HCT116 (cell line): Measurements from ENCODE around the gene DOHH. TPM values are rescaled to one million over a fixed set of nuclear protein-coding genes. Genes with fewer than 3 reads are reported as not detected.

Experiments used
- ATAC-seq: fragments of 200-7000 bp; cut with Tn5 transposase; 2 replicates; pipeline ENCODE4 v1.9.1; 2020; ENCODE audit warnings: mild to moderate bottlenecking, moderate library complexity
- BruUV-seq: library from RNA; stranded (reverse); fragments of 400-500 nt; replicated peaks from 2 replicates; lab custom pipeline; 2021; lab: Mats Ljungman, UMichigan
- CTCF ChIA-PET: fragments of 300-600 bp; sonication (Branson Sonifier 250); formaldehyde crosslinking; loops from one replicate; lab custom pipeline; 2021; ENCODE audit warnings: antibody characterized with exemption; lab: Charles Lee
- POLR2A ChIA-PET: fragments of 300-600, 350-600 bp; sonication (Branson Sonifier 250); formaldehyde crosslinking; loops from one replicate; lab custom pipeline; 2021; ENCODE audit warnings: antibody characterized with exemption; lab: Charles Lee
- RAD21 ChIA-PET, 2 experiments: fragments of 300-600 bp; sonication (Branson Sonifier 250); formaldehyde crosslinking; loops; one replicate each; lab custom pipeline; 2023; ENCODE audit warnings: low total read pairs in 2 of 2; ENCODE audit not compliant: uncharacterized antibody in 2 of 2, unreplicated experiment in 2 of 2, low non-redundant PET in 1 of 2; lab: Charles Lee
- DNase-seq: peaks from one replicate; pipeline ENCODE4 v3.0.0-alpha.2; 2010; ENCODE audit warnings: low read depth, low spot score
- H2AFZ ChIP-seq: fragments of 200-600 bp; shearing (Covaris generic), sonication (generic); 2 replicates; pipeline ENCODE4 v1.6.1; 2017; ENCODE audit warnings: low read depth, mixed run types, mixed read lengths, antibody characterized with exemption, low read length; ENCODE audit not compliant: poor library complexity, severe bottlenecking
- H3K27ac ChIP-seq: 2 replicates; pipeline ENCODE4 v1.5.1; 2012; ENCODE audit warnings: low read depth, low read length
- H3K27me3 ChIP-seq: fragments of 200-600 bp; sonication (generic); 2 replicates; pipeline ENCODE4 v1.6.1; 2016; ENCODE audit warnings: mixed run types, low read length, mixed read lengths; ENCODE audit not compliant: insufficient read depth
- H3K36me3 ChIP-seq, 2 experiments: fragments of 200-500 bp in 1 of 2; fragments of 200-600 bp in 1 of 2; sonication (Bioruptor generic) in 1 of 2; sonication (generic) in 1 of 2; 2 replicates each; pipeline versions ENCODE4 v1.5.1 to v1.6.1; 2014 to 2016; ENCODE audit warnings: low read length in 2 of 2, inconsistent platforms in 1 of 2, mixed read lengths in 1 of 2, mixed run types in 1 of 2; ENCODE audit not compliant: insufficient read depth in 2 of 2, control insufficient read depth in 1 of 2
- H3K4me1 ChIP-seq, 2 experiments: fragments of 200-600 bp in 1 of 2; sonication (generic) in 1 of 2; 2 replicates each; pipeline versions ENCODE4 v1.5.1 to v1.6.1; 2012 to 2017; ENCODE audit warnings: low read length in 2 of 2, inconsistent platforms in 1 of 2, mild to moderate bottlenecking in 1 of 2, mixed read lengths in 1 of 2, mixed run types in 1 of 2, moderate library complexity in 1 of 2; ENCODE audit not compliant: insufficient read depth in 2 of 2, control insufficient read depth in 1 of 2
- H3K4me2 ChIP-seq: fragments of 200-600 bp; sonication (generic); 2 replicates; pipeline ENCODE4 v1.6.1; 2017; ENCODE audit warnings: mixed run types, low read length, mixed read lengths
- H3K4me3 ChIP-seq, 2 experiments: fragments of 200-600 bp in 1 of 2; sonication (generic) in 1 of 2; replicated peaks in 1 of 2; 2 replicates each; pipeline ENCODE4 v1.5.1; 2011 to 2016; ENCODE audit warnings: low read length in 2 of 2, control low read depth in 1 of 2, low read depth in 1 of 2, mild to moderate bottlenecking in 1 of 2, mixed read lengths in 1 of 2, mixed run types in 1 of 2
- H3K79me2 ChIP-seq: fragments of 200-600 bp; sonication (generic); 2 replicates; pipeline ENCODE4 v1.6.1; 2017; ENCODE audit warnings: mild to moderate bottlenecking, mixed run types, low read length, moderate library complexity, mixed read lengths; ENCODE audit not compliant: insufficient read depth
- H3K9ac ChIP-seq: fragments of 200-600 bp; sonication (generic); 2 replicates; pipeline ENCODE4 v1.6.1; 2016; ENCODE audit warnings: low read length, mixed read lengths
- H3K9me2 ChIP-seq: fragments of 200-600 bp; sonication (generic), shearing (Covaris generic); 2 replicates; pipeline ENCODE4 v1.6.1; 2017; ENCODE audit warnings: mixed run types, mild to moderate bottlenecking, moderate library complexity; ENCODE audit not compliant: insufficient read depth
- H3K9me3 ChIP-seq, 2 experiments: fragments of 200-500 bp in 1 of 2; fragments of 200-600 bp in 1 of 2; sonication (Bioruptor generic) in 1 of 2; sonication (generic) in 1 of 2; 2 replicates each; pipeline ENCODE4 v1.6.1; 2014 to 2017; ENCODE audit warnings: low read length in 2 of 2, mixed read lengths in 2 of 2, inconsistent platforms in 1 of 2, low read depth in 1 of 2, mild to moderate bottlenecking in 1 of 2, mixed run types in 1 of 2, moderate library complexity in 1 of 2; ENCODE audit not compliant: control insufficient read depth in 1 of 2, insufficient read depth in 1 of 2
- H4K20me1 ChIP-seq: fragments of 200-600 bp; sonication (generic), shearing (Covaris generic); 2 replicates; pipeline ENCODE4 v1.6.1; 2017; ENCODE audit warnings: mixed run types, mild to moderate bottlenecking, moderate library complexity; ENCODE audit not compliant: insufficient read depth
- CEBPB ChIP-seq: IDR thresholded peaks from 2 replicates; pipeline ENCODE4 v1.6.1; 2012; ENCODE audit warnings: low read depth
- EZH2phosphoT487 ChIP-seq: fragments of 200-600 bp; IDR thresholded peaks from 2 replicates; pipeline ENCODE4 v1.6.1; 2018; ENCODE audit warnings: antibody characterized with exemption, borderline replicate concordance
- FOSL1 ChIP-seq: IDR thresholded peaks from 2 replicates; pipeline ENCODE4 v1.6.1; 2012; ENCODE audit warnings: low read depth
- JUND ChIP-seq: IDR thresholded peaks from 2 replicates; pipeline ENCODE4 v1.6.1; 2012
- RAD21 ChIP-seq: IDR thresholded peaks from 2 replicates; pipeline ENCODE4 v1.6.1; 2012; ENCODE audit warnings: low read depth, mild to moderate bottlenecking
- SIN3A ChIP-seq: IDR thresholded peaks from 2 replicates; pipeline ENCODE4 v1.6.1; 2012; ENCODE audit warnings: low read depth
- SP1 ChIP-seq: IDR thresholded peaks from 2 replicates; pipeline ENCODE4 v1.6.1; 2012; ENCODE audit warnings: low read depth
- TCF7L2 ChIP-seq: IDR thresholded peaks from 2 replicates; pipeline ENCODE4 v1.7.0; 2011; ENCODE audit warnings: borderline replicate concordance, inconsistent platforms; ENCODE audit not compliant: insufficient read depth, insufficient read length; ENCODE audit errors: extremely low read depth
- YY1 ChIP-seq: IDR thresholded peaks from 2 replicates; pipeline ENCODE4 v1.6.1; 2011; ENCODE audit warnings: low read length, low read depth, moderate library complexity, mild to moderate bottlenecking; ENCODE audit not compliant: insufficient replicate concordance; ENCODE audit errors: extremely low read depth
- ZBTB33 ChIP-seq: IDR thresholded peaks from 2 replicates; pipeline ENCODE4 v1.6.1; 2011; ENCODE audit warnings: mild to moderate bottlenecking, low read length, moderate library complexity; ENCODE audit not compliant: insufficient replicate concordance; ENCODE audit errors: extremely low read depth
- intact Hi-C: fragments of 100-400 bp; cut with micrococcal nuclease; formaldehyde crosslinking; loops from 2 replicates; pipeline ENCODE4 v1.10.0; 2022
- total RNA-seq: library from RNA; stranded (reverse); gene quantifications from one replicate; pipeline ENCODE4 v1.2.1, GENCODE V29; 2021; ENCODE audit not compliant: unreplicated experiment
- TF ChIP-seq, protein P1 (sequence below): IDR thresholded peaks from 2 replicates; pipeline ENCODE4 v1.6.1; 2012

Gene DOHH
- total RNA-seq, 1 experiment from 2014 or later = 20.9 TPM

- Histone ChIP-seq H4K20me1 (no peaks in the 10 kb centered on the region), H3K36me3 (no peaks in the 10 kb centered on the region)
- TF ChIP-seq JUND = no peak
- no peak for TF ChIP-seq FOSL1
- TF ChIP-seq, all 23 proteins: peak for 0
- H3K4me2 ChIP-seq = no peak overlapping the region
- no peaks in the 10 kb centered on the region for H3K9me3 ChIP-seq
- no peak overlapping the region for H3K27ac ChIP-seq
- no peak overlapping the region for H2AFZ ChIP-seq
- ChIA-PET RAD21 (no interaction called here), POLR2A (interaction anchor here (0.5 kb wide), 1 partner anchor 1814 kb away, joined by 4 read pairs; no protein-coding TSS in a partner anchor), CTCF (no interaction called here)
- no TSS peak for BruUV-seq
- DNase-seq (no peak), ATAC-seq (no peak)
- H3K9me2 ChIP-seq = no peaks in the 10 kb centered on the region
- H3K9ac ChIP-seq = no peak overlapping the region
- no peaks in the 10 kb centered on the region for H3K79me2 ChIP-seq
- peaks cover 0 to 7% of the 10 kb centered on the region in 2 experiments; a peak in 2 of 4 replicates for H3K4me1 ChIP-seq
- intact Hi-C loops = no loop called here
- peaks cover 9% of the 10 kb centered on the region; the same call in 1 of the 2 replicates for H3K27me3 ChIP-seq
- no peak overlapping the region for H3K4me3 ChIP-seq
These were observed 21.9 kb downstream of the DOHH start for GRCh38 chr19:3478409-3479176.

GRCh38 chr19:3477951-3478350 lies 22.5 kb downstream of the DOHH start:
- Histone ChIP-seq H3K9me2 (no peaks in the 10 kb centered on the region), H3K4me2 (no peak overlapping the region), H2AFZ (no peak overlapping the region), H3K4me3 (no peak overlapping the region), H3K79me2 (no peaks in the 10 kb centered on the region), H4K20me1 (no peaks in the 10 kb centered on the region), H3K9ac (no peak overlapping the region), H3K4me1 (peaks cover 0 to 7% of the 10 kb centered on the region in 2 experiments; a peak in 2 of 4 replicates), H3K9me3 (no peaks in the 10 kb centered on the region), H3K27ac (no peak overlapping the region), H3K36me3 (no peaks in the 10 kb centered on the region), H3K27me3 (peaks cover 9% of the 10 kb centered on the region; the same call in 1 of the 2 replicates)
- ATAC-seq (no peak), DNase-seq (no peak)
- CTCF ChIA-PET = no interaction called here
- no TSS peak for BruUV-seq
- TF ChIP-seq, protein P1, sequence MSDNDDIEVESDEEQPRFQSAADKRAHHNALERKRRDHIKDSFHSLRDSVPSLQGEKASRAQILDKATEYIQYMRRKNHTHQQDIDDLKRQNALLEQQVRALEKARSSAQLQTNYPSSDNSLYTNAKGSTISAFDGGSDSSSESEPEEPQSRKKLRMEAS = no peak
- TF ChIP-seq CEBPB (no peak), TCF7L2 (no peak), JUND (no peak), EZH2phosphoT487 (no peak), SIN3A (no peak), RAD21 (no peak), YY1 (no peak), SP1 (no peak), FOSL1 (no peak), ZBTB33 (no peak)
- intact Hi-C loops = no loop called here
- RAD21 ChIA-PET = no interaction called here
- POLR2A ChIA-PET = no interaction called here
